Measurements from ENCODE around the gene GPC1.
"Not testable (repeated sequence)": the region's sequence is repeated elsewhere in the genome, so short reads cannot be mapped to it uniquely, and the experiment has no call there.

The GPC1 gene

GRCh38 chr2:240468303-240469238 is 33.1 kb downstream of the GPC1 start:
- no peak for DNase-seq

- DNase-seq, result no peak
These were observed 33.8 kb downstream of the GPC1 start for GRCh38 chr2:240469239-240469636.

- no peak for DNase-seq
These were observed 34.3 kb downstream of the GPC1 start for GRCh38 chr2:240469740-240470139.

- DNase-seq, result no peak
These were observed 36.8 kb downstream of the GPC1 start for GRCh38 chr2:240472078-240472790.

GRCh38 chr2:240473211-240473610 is 37.7 kb downstream of the GPC1 start:
- no peak for DNase-seq

- DNase-seq, result no peak
These were observed 42.5 kb downstream of the GPC1 start for GRCh38 chr2:240477916-240478315.

GRCh38 chr2:240478346-240479110 is 43.1 kb downstream of the GPC1 start:
- DNase-seq, result no peak

- no peak for DNase-seq
These were observed 43.6 kb downstream of the GPC1 start for GRCh38 chr2:240479111-240479501.

GRCh38 chr2:240480834-240481623 is 45.6 kb downstream of the GPC1 start:
- no peak for DNase-seq

GRCh38 chr2:240481720-240482119 is 46.3 kb downstream of the GPC1 start:
- DNase-seq, result no peak

GRCh38 chr2:240482141-240482540 is 46.7 kb downstream of the GPC1 start:
- no peak for DNase-seq

- DNase-seq, result no peak
These were observed 56.0 kb downstream of the GPC1 start for GRCh38 chr2:240491483-240491882.

GRCh38 chr2:240494194-240494793 is 58.8 kb downstream of the GPC1 start:
- DNase-seq, result no peak

GRCh38 chr2:240494942-240495341 is 59.5 kb downstream of the GPC1 start:
- DNase-seq, result not testable (repeated sequence)

GRCh38 chr2:240497082-240497481 is 61.6 kb downstream of the GPC1 start:
- not testable (repeated sequence) for DNase-seq

- no peak for DNase-seq
These were observed 62.9 kb downstream of the GPC1 start for GRCh38 chr2:240498171-240498957.

- DNase-seq, result no peak
These were observed 63.4 kb downstream of the GPC1 start for GRCh38 chr2:240498958-240499260.

- DNase-seq, result no peak
These were observed 64.1 kb downstream of the GPC1 start for GRCh38 chr2:240499309-240500301.

- DNase-seq, result no peak
These were observed 65.3 kb downstream of the GPC1 start for GRCh38 chr2:240500561-240501423.

Measured in activated CD4-positive, alpha-beta T cell treated with anti-CD3 and anti-CD28 coated beads, Interleukin-2, amount 50 U/mL, for 48 hours (primary cell).